NCI-H1105 (cell line): ENCODE data around the gene TNFRSF14.

Experiments used
- DNase-seq: peaks from one replicate; lab custom pipeline; 2025; lab: John Stamatoyannopoulos, UW

TNFRSF14 gene

DNA sequence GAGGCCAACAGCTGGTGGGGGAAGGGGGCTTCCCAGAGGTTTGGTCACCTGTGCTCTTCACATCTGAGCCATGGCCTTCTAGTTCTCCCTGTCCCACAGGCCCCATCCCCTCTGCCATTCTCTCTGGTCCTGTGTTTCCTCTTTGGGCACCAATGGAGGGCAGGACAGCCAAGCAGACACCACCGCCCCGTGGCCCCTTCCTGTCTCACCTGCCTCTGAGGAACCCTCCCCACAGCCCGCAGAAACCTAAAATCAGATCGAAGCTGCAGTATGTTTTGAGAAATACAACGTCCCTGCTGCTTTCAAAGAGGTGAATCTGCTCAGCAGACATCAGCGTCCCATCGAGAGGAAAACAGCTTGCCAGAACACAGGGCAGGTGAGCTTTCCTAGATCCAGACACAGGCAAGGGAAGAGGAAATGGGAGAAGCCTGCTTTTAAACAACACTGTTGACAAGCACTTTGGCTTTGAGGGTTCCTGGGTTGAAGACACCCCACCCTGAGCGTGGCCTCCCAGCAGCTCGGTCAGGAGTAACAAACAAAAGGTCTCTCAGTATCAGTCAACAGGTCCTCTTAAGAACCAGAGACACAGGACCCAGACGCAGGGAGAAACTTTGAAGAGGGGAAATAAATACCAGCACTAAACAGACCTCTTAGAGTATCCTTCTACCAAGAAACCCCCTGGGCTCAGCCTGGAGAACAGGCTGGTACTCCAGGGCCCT lies 32.1 kb upstream of the TNFRSF14 start:
- no peak for DNase-seq

DNA sequence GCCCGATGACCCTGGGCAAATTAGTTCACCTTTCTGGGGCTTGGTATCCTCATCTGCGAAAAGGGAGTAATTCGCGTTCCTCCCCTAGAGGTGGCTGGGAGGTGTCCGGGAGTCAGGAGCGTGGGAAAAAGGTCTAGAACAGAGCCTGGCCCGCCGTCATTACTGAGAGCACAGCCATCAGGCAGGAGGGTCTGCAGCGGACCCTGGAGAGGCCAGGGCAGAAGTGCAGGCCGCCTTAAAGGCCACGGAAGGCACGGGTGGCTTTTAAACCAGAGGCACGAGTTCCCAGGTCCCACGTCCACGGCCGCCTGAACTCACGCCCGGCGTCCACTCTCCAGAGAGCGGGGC lies 30.6 kb upstream of the TNFRSF14 start:
- DNase-seq, result no peak

GRCh38 chr1:2525920-2526823 lies 30.0 kb upstream of the TNFRSF14 start, which contains the start of gene PANK4:
TSS of gene PANK4 (minus strand) at chr1:2526596. CDS start at chr1:2526587, 9 bp downstream.
- DNase-seq, result peak; percentile 90

- DNase-seq, result peak; percentile 51
Observed at GRCh38 chr1:2526824-2527555, 29.2 kb upstream of the TNFRSF14 start.

DNA sequence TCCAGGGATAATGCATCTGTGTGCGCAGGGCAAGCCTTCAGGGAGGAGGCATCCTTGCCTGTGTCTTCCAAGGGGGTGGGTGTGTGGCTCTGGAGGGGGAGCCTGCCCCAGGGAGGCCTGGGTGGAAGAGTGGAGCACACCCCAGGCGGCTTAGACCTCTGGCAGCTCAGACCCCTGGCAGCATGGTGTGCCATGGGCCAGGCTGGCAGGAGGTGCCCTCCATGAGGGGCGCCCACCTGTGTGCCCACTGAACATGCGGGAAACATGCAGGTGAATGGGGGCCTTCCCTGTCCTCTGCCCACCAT lies 28.7 kb upstream of the TNFRSF14 start:
- DNase-seq, result no peak

DNA sequence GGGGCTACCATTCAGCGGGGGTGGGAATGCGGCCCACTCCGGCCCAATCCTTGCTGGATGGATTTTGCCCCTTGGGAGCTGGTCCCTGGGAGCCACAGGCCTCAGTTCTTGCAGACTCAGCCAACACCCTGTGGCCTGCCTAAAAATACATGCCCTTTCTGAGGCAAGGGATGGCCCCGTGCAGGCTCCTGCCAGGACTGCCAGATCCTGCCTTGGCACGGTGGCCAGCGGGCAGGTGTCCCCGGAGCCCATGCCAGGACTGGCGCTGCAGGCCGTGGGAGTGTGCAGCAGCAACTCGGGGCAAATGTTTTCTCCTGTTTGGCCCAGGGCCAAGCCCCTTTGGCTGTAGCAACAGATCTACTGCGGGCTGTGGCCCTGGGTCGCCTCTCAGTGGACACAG lies 28.2 kb upstream of the TNFRSF14 start:
- no peak for DNase-seq

- DNase-seq, result no peak
Observed at GRCh38 chr1:2528611-2528965, 27.6 kb upstream of the TNFRSF14 start.

DNA sequence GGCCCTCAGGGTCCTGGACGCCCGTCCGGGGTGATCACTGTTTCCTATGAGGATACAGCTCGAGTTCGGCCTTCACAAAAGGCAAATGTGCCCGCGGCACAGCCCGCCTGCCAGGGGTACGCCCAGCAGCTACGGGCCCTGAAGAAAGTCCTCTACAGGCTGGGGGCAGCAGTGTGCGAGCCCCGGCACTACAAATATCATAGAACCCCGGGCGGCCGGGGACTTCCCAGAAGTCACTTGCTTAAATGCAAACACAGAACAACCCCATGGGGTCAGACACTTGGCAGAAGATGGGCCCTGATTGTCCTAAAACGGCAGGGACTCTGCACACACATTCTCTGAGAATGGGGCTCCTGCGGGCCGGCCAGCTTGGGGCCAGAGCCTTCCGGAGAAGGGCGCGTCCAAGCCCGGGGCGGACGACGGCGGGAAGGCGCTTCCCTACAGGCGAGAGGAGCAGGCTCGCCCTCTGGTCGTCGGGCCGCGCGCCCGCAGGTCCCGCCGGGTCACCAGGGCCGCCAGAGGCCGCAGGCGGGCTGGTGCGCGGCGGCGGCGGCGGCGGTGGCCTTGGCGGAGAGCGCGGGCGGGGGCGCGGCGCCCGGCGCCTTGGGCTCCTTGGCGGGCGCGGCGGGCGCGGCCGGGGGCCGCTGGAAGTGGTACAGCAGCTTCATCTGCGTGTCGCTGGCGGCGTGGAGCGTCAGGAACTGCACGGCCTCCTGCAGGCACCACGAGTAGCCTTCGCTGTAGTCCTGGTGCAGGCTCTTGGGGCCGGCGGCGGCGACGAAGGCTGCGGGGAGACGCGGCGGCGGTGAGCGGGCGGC lies 27.0 kb upstream of the TNFRSF14 start:
- no peak for DNase-seq

- peak; percentile 32 for DNase-seq
Observed at GRCh38 chr1:2529784-2530512, 26.2 kb upstream of the TNFRSF14 start, which contains the start of gene HES5. TSS of gene HES5 (minus strand) at chr1:2530263. CDS start at chr1:2530164, 99 bp downstream.

DNA sequence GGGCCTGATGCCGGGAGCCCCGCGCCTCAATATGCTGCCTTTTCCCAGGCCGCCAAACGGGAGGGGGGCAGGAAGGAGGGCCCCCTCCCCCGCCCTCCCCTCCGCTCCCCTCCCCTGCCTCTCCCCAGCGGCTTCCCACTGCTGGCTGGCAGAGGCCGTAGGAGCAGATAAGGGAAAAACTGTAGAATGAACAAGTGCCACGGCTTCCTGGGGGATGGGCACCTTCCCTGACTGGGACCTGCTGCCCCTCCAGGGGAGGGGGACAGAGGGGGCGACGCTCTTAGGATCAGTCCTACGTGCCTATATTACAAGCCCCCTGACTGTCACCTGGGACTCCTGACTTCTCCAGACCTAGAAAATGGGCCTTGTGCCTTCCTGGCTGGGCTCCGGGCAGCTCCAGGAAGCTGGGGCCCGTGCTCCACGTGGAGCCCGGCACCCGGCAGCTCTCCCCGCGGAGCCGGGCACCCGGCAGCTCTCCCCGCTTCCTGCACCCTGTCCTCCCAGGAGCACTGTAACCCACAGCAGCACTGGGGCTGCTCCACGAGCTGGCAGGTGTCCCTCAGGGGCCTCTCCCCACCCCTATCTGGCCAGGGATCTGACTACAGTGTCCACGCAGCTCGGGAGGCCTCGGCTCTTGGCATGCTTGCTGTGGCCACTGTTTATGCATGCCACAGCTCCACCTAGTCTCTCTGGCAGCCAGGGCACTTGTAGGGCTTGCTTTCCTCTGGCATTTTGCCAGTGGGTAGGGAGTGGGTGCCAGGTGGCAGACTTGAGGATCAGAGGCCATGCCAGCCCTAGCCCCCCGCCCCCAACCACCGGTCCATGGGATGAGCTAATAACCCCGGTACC lies 25.4 kb upstream of the TNFRSF14 start:
- peak; percentile 81 for DNase-seq

GRCh38 chr1:2532485-2533160 lies 23.5 kb upstream of the TNFRSF14 start:
- DNase-seq, result no peak

- no peak for DNase-seq
Observed at GRCh38 chr1:2533365-2533764, 22.8 kb upstream of the TNFRSF14 start.

DNA sequence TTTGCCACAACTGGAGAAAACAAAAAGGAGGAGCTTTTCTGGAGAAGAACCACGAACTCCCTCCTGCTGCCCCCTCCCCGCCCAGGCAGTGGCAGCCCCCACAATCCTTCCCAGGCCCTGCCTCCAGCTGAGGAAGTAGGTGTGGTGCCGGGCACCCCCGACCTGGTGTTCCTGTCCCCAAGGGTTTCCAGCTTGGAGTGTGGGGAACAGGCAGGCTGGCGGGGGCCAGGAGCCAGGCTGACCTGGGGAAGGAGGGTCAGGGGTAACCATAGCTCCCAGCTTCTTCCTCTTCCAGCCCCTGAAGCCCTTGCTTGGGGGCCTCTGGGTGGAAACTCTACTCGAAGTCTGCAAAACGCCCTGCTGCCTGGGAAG lies 21.9 kb upstream of the TNFRSF14 start:
- DNase-seq, result no peak

DNA sequence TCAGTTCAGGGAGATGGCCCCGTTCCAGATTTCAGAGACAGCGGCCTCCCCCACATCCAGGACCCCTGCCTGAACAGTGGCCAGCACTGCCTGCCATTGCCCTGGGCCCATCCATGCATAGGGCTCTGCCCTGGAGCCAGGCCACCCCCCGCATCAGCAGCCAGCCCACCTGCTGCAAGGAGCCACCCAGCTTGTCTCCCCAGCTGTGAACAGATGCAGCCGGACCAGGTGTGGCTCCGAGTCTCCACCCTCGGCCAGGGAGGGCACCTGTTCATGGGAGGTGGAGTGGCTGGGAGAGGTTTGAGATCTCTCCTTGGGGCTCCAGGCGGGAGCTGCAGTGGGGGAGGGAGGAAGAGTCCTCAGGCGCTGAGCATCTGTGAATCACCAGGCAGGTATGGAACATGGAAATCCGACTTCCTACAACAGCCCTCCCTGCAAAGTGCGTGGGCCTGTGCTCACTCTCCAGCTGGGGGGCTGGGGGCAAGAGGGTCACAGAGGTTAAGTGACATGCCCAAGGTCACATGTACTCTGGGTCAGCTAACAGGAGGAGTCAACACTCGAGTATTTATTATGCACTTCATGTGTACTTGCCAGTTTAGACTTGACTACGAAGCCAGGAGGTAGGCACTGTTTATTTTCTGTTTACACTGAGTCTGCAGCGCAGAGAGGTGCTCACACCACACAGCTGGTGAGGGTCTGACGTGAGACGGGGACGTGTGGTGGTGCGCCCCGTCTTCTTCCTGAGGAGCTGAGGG lies 21.3 kb upstream of the TNFRSF14 start:
- peak; percentile 88 for DNase-seq

- DNase-seq, result no peak
Observed at GRCh38 chr1:2535455-2535854, 20.7 kb upstream of the TNFRSF14 start.

DNA sequence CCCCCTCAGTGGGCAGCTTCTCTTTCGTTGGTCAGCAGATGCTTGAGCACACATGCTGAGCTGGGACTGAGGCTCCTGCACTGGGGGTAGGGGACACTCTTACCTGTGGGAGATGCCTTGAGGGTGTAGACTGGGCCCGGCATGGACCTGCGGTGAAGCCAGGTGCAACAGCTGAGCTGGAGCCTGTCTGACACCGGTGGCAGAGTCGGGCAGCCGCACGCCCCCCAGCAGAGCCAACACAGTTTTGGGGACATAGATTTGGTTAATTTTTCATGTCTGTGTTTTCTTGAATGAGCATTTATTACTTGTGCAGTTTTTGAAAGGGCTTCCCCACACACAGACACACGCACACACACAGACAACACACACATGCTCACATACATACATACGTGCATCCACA lies 20.2 kb upstream of the TNFRSF14 start:
- DNase-seq, result no peak

DNA sequence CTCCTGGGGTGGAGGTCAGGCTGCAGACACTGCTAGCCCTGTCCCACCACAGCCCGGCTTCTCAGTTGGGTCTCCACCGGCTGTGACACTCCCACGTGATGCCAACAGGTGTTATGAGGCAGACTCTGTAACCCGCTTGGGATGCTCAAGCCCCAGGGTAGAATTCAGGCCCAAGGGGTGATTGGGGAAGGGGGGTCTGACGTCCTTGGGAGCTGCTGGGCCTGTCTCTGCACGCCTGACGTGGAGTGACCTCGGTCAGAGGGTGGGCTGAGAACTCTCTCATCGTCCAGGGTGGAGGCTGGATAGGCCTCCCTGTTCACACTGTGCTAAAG lies 18.4 kb upstream of the TNFRSF14 start:
- no peak for DNase-seq

- DNase-seq, result no peak
Observed at GRCh38 chr1:2538376-2538775, 17.8 kb upstream of the TNFRSF14 start.

- DNase-seq, result no peak
Observed at GRCh38 chr1:2538872-2539271, 17.3 kb upstream of the TNFRSF14 start.
